Right atrium auricular region (tissue), 2 donors: ENCODE results near the gene PPM1H. TPM values are rescaled to one million over a fixed set of nuclear protein-coding genes. Genes with fewer than 3 reads are reported as not detected.
A peak's percentile ranks its signal among the peaks of the same experiment; 100 is the strongest.
"Not testable (repeated sequence)": the region's sequence is repeated elsewhere in the genome, so short reads cannot be mapped to it uniquely, and the experiment has no call there.

Experiments used
- DNase-seq: peaks from one replicate; pipeline ENCODE4 v3.0.0-alpha.2; 2019; ENCODE audit warnings: low spot score
- H3K27ac ChIP-seq, 2 donors: fragments of 200-600 bp; sonication (generic); 1 replicate in 1 of 2; 2 replicates in 1 of 2; pipeline ENCODE4 v1.5.1; 2016 to 2019
- H3K27me3 ChIP-seq, 2 donors: fragments of 200-600 bp; sonication (generic); one replicate each; pipeline versions ENCODE4 v1.5.1 to v1.6.0; 2017 to 2019
- H3K36me3 ChIP-seq: fragments of 200-600 bp; sonication (generic); one replicate; pipeline ENCODE4 v1.5.1; 2016
- H3K4me1 ChIP-seq, 2 donors: fragments of 200-600 bp; sonication (generic); one replicate each; pipeline versions ENCODE4 v1.5.1 to v1.6.0; 2017 to 2019
- H3K4me3 ChIP-seq, 2 donors: fragments of 200-600 bp; sonication (generic); 1 replicate in 1 of 2; 2 replicates in 1 of 2; pipeline ENCODE4 v1.5.1; 2017 to 2019; ENCODE audit warnings: mild to moderate bottlenecking in 1 of 2, moderate library complexity in 1 of 2
- H3K9me3 ChIP-seq, 2 donors: fragments of 200-600 bp; sonication (generic); one replicate each; pipeline ENCODE4 v1.5.1; 2019
- CTCF ChIP-seq, 2 donors: fragments of 200-600 bp; sonication (generic); IDR thresholded peaks; one replicate each; pipeline ENCODE4 v1.5.1; 2019; ENCODE audit warnings: antibody characterized with exemption in 2 of 2
- total RNA-seq, 2 donors: library from RNA; depleted of rRNA; stranded (reverse); fragments of >200 nt; gene quantifications; one replicate each; pipeline ENCODE4 v1.1.0, GENCODE V29; 2016

PPM1H gene
- total RNA-seq, 2 donors from 2014 or later, result 3.1 to 5.0 TPM

GRCh38 chr12:62950317-62950716 is 15.4 kb upstream of the PPM1H start:
- Histone ChIP-seq H3K27me3 (no peaks in the 10 kb centered on the region), H3K4me1 (no peaks in the 10 kb centered on the region), H3K36me3 (no peaks in the 10 kb centered on the region), H3K27ac (no peak overlapping the region), H3K9me3 (no peaks in the 10 kb centered on the region), H3K4me3 (no peak overlapping the region)
- TF ChIP-seq CTCF (IDR thresholded peaks at IDR 0.05), result no peak
- no peak for DNase-seq

GRCh38 chr12:62948123-62948522 is 13.2 kb upstream of the PPM1H start:
- Histone ChIP-seq H3K36me3 (no peaks in the 10 kb centered on the region), H3K27ac (no peak overlapping the region), H3K27me3 (no peaks in the 10 kb centered on the region), H3K4me1 (no peaks in the 10 kb centered on the region), H3K4me3 (no peak overlapping the region), H3K9me3 (no peaks in the 10 kb centered on the region)
- no peak for DNase-seq
- TF ChIP-seq CTCF (IDR thresholded peaks at IDR 0.05), result no peak

GRCh38 chr12:62947364-62947763 is 12.4 kb upstream of the PPM1H start:
- Histone ChIP-seq H3K4me1 (no peaks in the 10 kb centered on the region), H3K9me3 (no peaks in the 10 kb centered on the region), H3K36me3 (no peaks in the 10 kb centered on the region), H3K27me3 (no peaks in the 10 kb centered on the region), H3K4me3 (no peak overlapping the region), H3K27ac (no peak overlapping the region)
- no peak for TF ChIP-seq CTCF (IDR thresholded peaks at IDR 0.05)
- no peak for DNase-seq

- no peak overlapping the region for H3K27ac ChIP-seq
- H3K36me3 ChIP-seq, result no peaks in the 10 kb centered on the region
- H3K27me3 ChIP-seq, result no peaks in the 10 kb centered on the region
- no peak for DNase-seq
- no peak overlapping the region for H3K4me3 ChIP-seq
- H3K4me1 ChIP-seq, result no peaks in the 10 kb centered on the region
- TF ChIP-seq CTCF (IDR thresholded peaks at IDR 0.05), result no peak
- H3K9me3 ChIP-seq, result no peaks in the 10 kb centered on the region
These were observed 8.9 kb upstream of the PPM1H start for GRCh38 chr12:62943779-62944395.

GRCh38 chr12:62942316-62942715 is 7.4 kb upstream of the PPM1H start:
- not testable (repeated sequence) for H3K9me3 ChIP-seq, H3K27me3 ChIP-seq, H3K27ac ChIP-seq, H3K36me3 ChIP-seq, H3K4me1 ChIP-seq, H3K4me3 ChIP-seq, DNase-seq

- DNase-seq, result peak; percentile 63
These were observed 631 bp downstream of the PPM1H start for GRCh38 chr12:62934239-62934798.

More at GRCh38 chr12:62934239-62934798, 631 bp downstream of the PPM1H start:
- H3K9me3 ChIP-seq, result no peaks in the 10 kb centered on the region
- no peaks in the 10 kb centered on the region for H3K36me3 ChIP-seq
- peak overlapping the region; percentile 50 to 67 for H3K27ac ChIP-seq
- TF ChIP-seq CTCF (IDR thresholded peaks at IDR 0.05), result no peak
- no peaks in the 10 kb centered on the region for H3K27me3 ChIP-seq
- peaks cover 0 to 14% of the 10 kb centered on the region in 2 donors for H3K4me1 ChIP-seq
- peak overlapping the region; percentile 57 to 72 for H3K4me3 ChIP-seq
